OCI-LY1 (cell line): ENCODE measurements around the gene PCNX1.

Experiments used
- H2AFZ ChIP-seq: fragments of 200-600 bp; sonication (generic), shearing (Covaris generic); 2 replicates; pipeline ENCODE4 v1.6.0; 2014; ENCODE audit warnings: antibody characterized with exemption, mild to moderate bottlenecking, low read length
- H3F3A ChIP-seq: fragments of 200-600 bp; sonication (generic), shearing (Covaris generic); 2 replicates; pipeline ENCODE4 v1.6.0; 2014; ENCODE audit warnings: mild to moderate bottlenecking, antibody characterized with exemption, low read length, moderate library complexity; ENCODE audit not compliant: insufficient read depth
- H3K27ac ChIP-seq: fragments of 200-600 bp; sonication (generic); 2 replicates; pipeline ENCODE4 v1.5.1; 2014; ENCODE audit warnings: low read length, mixed run types, mild to moderate bottlenecking, low read depth; ENCODE audit not compliant: poor library complexity, severe bottlenecking
- H3K27me3 ChIP-seq: fragments of 200-600 bp; sonication (generic); 2 replicates; pipeline ENCODE4 v1.6.0; 2014; ENCODE audit warnings: antibody characterized with exemption, mild to moderate bottlenecking, low read length, moderate library complexity; ENCODE audit not compliant: insufficient read depth
- H3K36me3 ChIP-seq: fragments of 200-600 bp; sonication (generic); 2 replicates; pipeline ENCODE4 v1.6.1; 2014; ENCODE audit warnings: mild to moderate bottlenecking, antibody characterized with exemption, low read length, moderate library complexity, mixed read lengths; ENCODE audit not compliant: insufficient read depth
- H3K4me1 ChIP-seq: fragments of 200-600 bp; sonication (generic); 2 replicates; pipeline ENCODE4 v1.5.1; 2014; ENCODE audit warnings: mild to moderate bottlenecking, low read length, moderate library complexity; ENCODE audit not compliant: insufficient read depth, severe bottlenecking
- H3K4me2 ChIP-seq: fragments of 200-600 bp; sonication (generic), shearing (Covaris generic); 2 replicates; pipeline ENCODE4 v1.6.1; 2014; ENCODE audit warnings: low read length
- H3K4me3 ChIP-seq: fragments of 200-600 bp; sonication (generic); 2 replicates; pipeline ENCODE4 v1.5.1; 2014; ENCODE audit warnings: low read length, low read depth, mild to moderate bottlenecking, mixed read lengths; ENCODE audit not compliant: poor library complexity, severe bottlenecking
- H3K79me2 ChIP-seq: fragments of 200-600 bp; shearing (Covaris generic); 2 replicates; pipeline ENCODE4 v1.6.1; 2016; ENCODE audit warnings: mixed run types, low read length, mixed read lengths; ENCODE audit not compliant: insufficient read depth
- H3K9ac ChIP-seq: fragments of 200-600 bp; sonication (generic), shearing (Covaris generic); 2 replicates; pipeline ENCODE4 v1.6.1; 2014; ENCODE audit warnings: mild to moderate bottlenecking, low read length, mixed read lengths
- H3K9me2 ChIP-seq: fragments of 200-600 bp; sonication (generic), shearing (Covaris generic); 2 replicates; pipeline ENCODE4 v1.6.1; 2014; ENCODE audit warnings: low read depth, mild to moderate bottlenecking, low read length, mixed read lengths
- H3K9me3 ChIP-seq: fragments of 200-600 bp; shearing (Covaris generic); 2 replicates; pipeline ENCODE4 v1.6.1; 2014; ENCODE audit warnings: low read length, mixed read lengths
- H4K20me1 ChIP-seq: fragments of 200-600 bp; sonication (generic), shearing (Covaris generic); 2 replicates; pipeline ENCODE4 v1.6.0; 2016; ENCODE audit warnings: mild to moderate bottlenecking, low read length; ENCODE audit not compliant: insufficient read depth
- EZH2 ChIP-seq: fragments of 200-600 bp; sonication (generic), shearing (Covaris generic); IDR thresholded peaks from 2 replicates; pipeline ENCODE4 v1.8.0; 2017; ENCODE audit warnings: borderline replicate concordance, mixed run types, mild to moderate bottlenecking, antibody characterized with exemption, low read length, moderate library complexity, mixed read lengths
- TF ChIP-seq, protein P1 (sequence below): fragments of 200-600 bp; sonication (generic), shearing (Covaris generic); IDR thresholded peaks from 2 replicates; pipeline ENCODE4 v1.5.1; 2017; ENCODE audit warnings: mild to moderate bottlenecking, antibody characterized with exemption, low read length, moderate library complexity, mixed read lengths

The PCNX1 gene

DNA sequence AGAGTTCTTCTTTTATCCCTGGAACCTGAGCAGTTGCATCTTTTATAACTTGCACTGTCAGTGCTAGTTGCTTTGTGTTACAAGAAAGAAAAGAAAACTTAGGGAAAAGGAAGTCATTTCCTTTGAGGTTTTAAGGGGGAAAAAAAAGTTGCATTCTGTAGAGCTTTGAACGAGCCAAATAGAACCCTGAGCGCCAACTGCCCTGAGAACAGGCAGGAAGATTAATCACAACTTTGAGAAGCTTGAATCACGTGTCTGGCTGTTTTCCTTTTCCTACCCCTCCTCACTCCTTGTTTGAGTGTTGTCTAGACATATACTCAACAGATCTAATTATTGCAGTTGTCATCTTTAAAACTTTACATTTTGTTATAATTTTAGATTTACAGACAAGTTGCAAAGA lies 12.5 kb downstream of the PCNX1 start:
- no peak overlapping the region for H3K4me3 ChIP-seq
- peaks cover 41% of the 10 kb centered on the region for H3K79me2 ChIP-seq
- H3K9me3 ChIP-seq, result no peaks in the 10 kb centered on the region
- H3K27ac ChIP-seq, result no peak overlapping the region
- no peak for TF ChIP-seq EZH2
- TF ChIP-seq, protein P1, sequence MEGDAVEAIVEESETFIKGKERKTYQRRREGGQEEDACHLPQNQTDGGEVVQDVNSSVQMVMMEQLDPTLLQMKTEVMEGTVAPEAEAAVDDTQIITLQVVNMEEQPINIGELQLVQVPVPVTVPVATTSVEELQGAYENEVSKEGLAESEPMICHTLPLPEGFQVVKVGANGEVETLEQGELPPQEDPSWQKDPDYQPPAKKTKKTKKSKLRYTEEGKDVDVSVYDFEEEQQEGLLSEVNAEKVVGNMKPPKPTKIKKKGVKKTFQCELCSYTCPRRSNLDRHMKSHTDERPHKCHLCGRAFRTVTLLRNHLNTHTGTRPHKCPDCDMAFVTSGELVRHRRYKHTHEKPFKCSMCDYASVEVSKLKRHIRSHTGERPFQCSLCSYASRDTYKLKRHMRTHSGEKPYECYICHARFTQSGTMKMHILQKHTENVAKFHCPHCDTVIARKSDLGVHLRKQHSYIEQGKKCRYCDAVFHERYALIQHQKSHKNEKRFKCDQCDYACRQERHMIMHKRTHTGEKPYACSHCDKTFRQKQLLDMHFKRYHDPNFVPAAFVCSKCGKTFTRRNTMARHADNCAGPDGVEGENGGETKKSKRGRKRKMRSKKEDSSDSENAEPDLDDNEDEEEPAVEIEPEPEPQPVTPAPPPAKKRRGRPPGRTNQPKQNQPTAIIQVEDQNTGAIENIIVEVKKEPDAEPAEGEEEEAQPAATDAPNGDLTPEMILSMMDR, result no peak
- H3K36me3 ChIP-seq, result no peaks in the 10 kb centered on the region
- H3K27me3 ChIP-seq, result no peaks in the 10 kb centered on the region
- no peak overlapping the region for H2AFZ ChIP-seq
- no peak overlapping the region for H3K4me2 ChIP-seq
- H3K9me2 ChIP-seq, result no peaks in the 10 kb centered on the region
- H4K20me1 ChIP-seq, result no peaks in the 10 kb centered on the region
- peaks cover 11% of the 10 kb centered on the region for H3K4me1 ChIP-seq
- H3K9ac ChIP-seq, result no peak overlapping the region
- H3F3A ChIP-seq, result no peaks in the 10 kb centered on the region

DNA sequence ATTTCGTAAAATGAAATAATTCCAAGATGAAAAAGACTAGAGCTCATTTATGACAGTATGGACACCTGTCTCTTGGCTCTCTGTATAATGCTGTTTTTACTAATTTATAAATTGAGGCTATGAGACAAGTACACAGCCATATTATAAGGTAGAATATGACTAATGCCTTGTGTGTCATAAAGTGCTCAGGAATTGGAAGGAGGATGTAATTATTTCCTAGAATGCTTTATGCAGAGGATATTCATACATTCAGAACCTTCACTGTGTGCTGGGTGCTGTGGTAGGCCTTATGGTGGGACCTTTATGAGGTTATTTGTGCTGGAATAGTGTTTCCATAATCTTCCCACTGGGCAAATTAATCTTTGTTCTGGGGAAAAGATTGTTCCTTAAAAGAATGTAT lies 13.3 kb downstream of the PCNX1 start:
- Histone ChIP-seq H4K20me1 (no peaks in the 10 kb centered on the region), H3K4me3 (no peak overlapping the region), H3K27ac (no peak overlapping the region), H3F3A (no peaks in the 10 kb centered on the region), H2AFZ (no peak overlapping the region), H3K9me3 (no peaks in the 10 kb centered on the region), H3K36me3 (no peaks in the 10 kb centered on the region), H3K9me2 (no peaks in the 10 kb centered on the region), H3K4me1 (peaks cover 11% of the 10 kb centered on the region), H3K79me2 (peaks cover 33% of the 10 kb centered on the region), H3K9ac (no peak overlapping the region), H3K27me3 (no peaks in the 10 kb centered on the region), H3K4me2 (no peak overlapping the region)
- TF ChIP-seq EZH2, result no peak
- TF ChIP-seq, protein P1, result no peak

DNA sequence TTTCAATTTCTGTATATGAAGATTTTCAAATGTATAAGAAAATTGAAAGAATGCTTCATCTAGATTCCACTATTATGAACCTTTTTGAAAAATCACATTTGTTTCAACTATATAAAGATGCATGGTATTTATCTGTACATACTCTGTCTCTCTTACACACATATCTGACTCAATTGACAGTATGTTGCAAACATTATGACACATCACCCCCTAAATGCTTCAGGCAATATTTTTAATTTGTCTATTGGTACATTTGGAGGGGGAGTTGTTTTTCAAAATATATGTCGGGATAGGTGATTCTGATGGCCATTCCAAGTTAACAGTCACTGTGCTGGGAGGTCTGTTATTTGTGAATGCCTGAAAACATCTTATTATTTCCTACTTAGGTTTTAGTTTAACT lies 14.4 kb downstream of the PCNX1 start:
- no peak overlapping the region for H3K4me2 ChIP-seq

More for the DNA sequence above, 14.4 kb downstream of the PCNX1 start:
- no peaks in the 10 kb centered on the region for H3F3A ChIP-seq
- H3K79me2 ChIP-seq, result peaks cover 27% of the 10 kb centered on the region
- no peaks in the 10 kb centered on the region for H3K9me3 ChIP-seq
- no peaks in the 10 kb centered on the region for H3K9me2 ChIP-seq
- no peak overlapping the region for H3K27ac ChIP-seq
- H3K9ac ChIP-seq, result no peak overlapping the region
- no peak overlapping the region for H2AFZ ChIP-seq
- H3K36me3 ChIP-seq, result no peaks in the 10 kb centered on the region
- H3K27me3 ChIP-seq, result no peaks in the 10 kb centered on the region
- peaks cover 11% of the 10 kb centered on the region for H3K4me1 ChIP-seq
- H3K4me3 ChIP-seq, result no peak overlapping the region
- TF ChIP-seq EZH2, result no peak
- TF ChIP-seq, protein P1, result no peak
- H4K20me1 ChIP-seq, result no peaks in the 10 kb centered on the region
